A673 (cell line): ENCODE results near the gene AGTR2.

ENCODE experiments used
- CTCF ChIP-seq: fragments of 300-800, 200-600 bp; sonication (generic); conservative IDR thresholded peaks from 2 replicates; pipeline ENCODE4 v1.5.1; 2017; ENCODE audit warnings: low read depth, mild to moderate bottlenecking, antibody characterized with exemption, low read length, moderate library complexity, mixed read lengths
- EZH2 ChIP-seq: fragments of 200-600 bp; sonication (generic); IDR thresholded peaks from 2 replicates; pipeline ENCODE4 v1.6.1; 2017; ENCODE audit warnings: borderline replicate concordance, low read depth, mild to moderate bottlenecking, mixed read lengths, antibody characterized with exemption, low read length; ENCODE audit not compliant: poor library complexity, severe bottlenecking

DNA sequence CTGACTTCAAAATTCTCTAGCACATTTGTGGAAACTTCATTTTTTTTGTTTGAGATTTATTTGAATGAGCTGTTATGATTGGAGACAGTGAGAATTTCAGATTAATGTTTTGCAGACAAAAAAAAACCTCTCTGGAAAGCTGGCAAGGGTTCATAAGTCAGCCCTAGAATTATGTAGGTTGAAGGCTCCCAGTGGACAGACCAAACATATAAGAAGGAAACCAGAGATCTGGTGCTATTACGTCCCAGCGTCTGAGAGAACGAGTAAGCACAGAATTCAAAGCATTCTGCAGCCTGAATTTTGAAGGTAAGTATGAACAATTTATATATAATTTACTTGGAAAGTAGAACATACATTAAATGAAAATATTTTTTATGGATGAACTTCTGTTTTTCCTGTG lies at the start of gene AGTR2:
- TF ChIP-seq CTCF (no peak), EZH2 (no peak)
